ENCODE results near the gene ADAMTS3. TPM values are rescaled to one million over a fixed set of nuclear protein-coding genes. Genes with fewer than 3 reads are reported as not detected.
A peak's percentile ranks its signal among the peaks of the same experiment; 100 is the strongest.

ADAMTS3 gene
- total and polyA plus RNA-seq, 3 donors from 2014 or later: 3.9 to 6.8 (median 5.3) TPM

DNA sequence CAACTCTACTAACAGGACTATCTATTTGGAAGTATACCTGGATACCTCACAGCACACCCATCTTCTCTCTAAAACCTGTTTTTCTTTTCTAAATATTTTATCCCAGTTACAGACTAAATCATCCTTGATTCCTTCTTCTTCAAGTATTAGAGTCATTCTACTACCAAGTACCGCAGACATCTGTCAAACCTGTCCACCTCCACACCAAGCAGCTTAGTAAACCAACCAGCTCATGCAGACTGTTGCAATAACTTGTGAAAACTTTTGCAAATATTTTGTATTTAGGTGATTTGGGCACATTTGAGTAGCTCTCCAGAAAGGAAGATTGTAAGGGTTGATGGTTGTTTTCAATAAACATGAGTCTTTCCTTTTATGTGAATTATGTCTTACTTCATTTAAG lies 238.6 kb downstream of the ADAMTS3 start:
- H3K27me3 ChIP-seq: no peaks in the 10 kb centered on the region
- intact Hi-C loops (cut with DNase I; ENCODE audit: low total_unique reads): no loop called here
- whole genome bisulfite sequencing, 2 donors: 97 to 100% methylated on average over 1 of the region's 1 CpG

DNA sequence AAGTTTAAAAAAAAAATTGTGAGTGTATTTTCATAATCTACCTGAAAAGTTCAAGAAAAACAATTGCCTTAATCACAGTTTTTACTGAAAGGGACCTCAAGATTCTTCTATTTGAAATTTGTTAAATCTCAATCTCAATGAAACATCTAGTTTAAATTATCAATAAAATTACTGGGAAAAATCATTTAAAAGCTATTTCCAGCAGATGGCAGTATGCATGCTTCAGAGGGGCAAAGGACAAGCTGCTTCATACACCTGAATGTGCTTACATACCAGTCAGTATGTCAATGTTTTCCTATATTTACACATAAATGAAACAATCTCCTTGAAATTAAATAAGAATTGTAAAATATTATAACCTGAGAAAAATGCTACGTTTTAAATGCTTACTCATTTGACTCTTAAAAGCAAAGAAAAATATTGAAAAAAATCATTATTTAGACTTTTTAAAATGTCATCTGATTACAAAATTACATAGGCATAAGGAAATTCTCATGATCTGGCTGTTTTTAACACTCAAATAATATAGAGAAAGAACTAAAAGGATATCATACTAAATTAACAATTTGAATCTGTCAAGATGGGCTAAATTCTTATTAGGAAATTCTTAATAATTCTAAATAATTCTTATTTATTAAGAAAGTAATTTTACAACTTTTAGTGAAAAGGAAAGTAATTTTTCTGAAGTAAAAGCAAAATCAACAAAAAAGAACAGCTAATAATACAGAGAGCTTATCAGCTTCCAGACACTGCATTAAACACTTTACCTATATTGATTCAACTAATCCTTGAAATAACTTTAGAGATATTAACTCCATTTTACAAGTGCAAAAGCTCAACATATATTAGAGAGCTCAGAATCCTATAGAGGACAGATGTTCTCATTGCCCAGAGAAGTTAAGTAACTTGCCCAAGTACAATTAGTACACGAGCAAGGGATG lies 242.1 kb downstream of the ADAMTS3 start:
- Histone ChIP-seq H3K4me3 (no peak overlapping the region), H3K27me3 (no peaks in the 10 kb centered on the region), H3K9me3 (no peaks in the 10 kb centered on the region), H3K27ac (no peak overlapping the region), H3K36me3 (ENCODE audit: low read depth, missing control alignments) (no peaks in the 10 kb centered on the region), H3K4me1 (no peaks in the 10 kb centered on the region)
- TF ChIP-seq, protein P1, sequence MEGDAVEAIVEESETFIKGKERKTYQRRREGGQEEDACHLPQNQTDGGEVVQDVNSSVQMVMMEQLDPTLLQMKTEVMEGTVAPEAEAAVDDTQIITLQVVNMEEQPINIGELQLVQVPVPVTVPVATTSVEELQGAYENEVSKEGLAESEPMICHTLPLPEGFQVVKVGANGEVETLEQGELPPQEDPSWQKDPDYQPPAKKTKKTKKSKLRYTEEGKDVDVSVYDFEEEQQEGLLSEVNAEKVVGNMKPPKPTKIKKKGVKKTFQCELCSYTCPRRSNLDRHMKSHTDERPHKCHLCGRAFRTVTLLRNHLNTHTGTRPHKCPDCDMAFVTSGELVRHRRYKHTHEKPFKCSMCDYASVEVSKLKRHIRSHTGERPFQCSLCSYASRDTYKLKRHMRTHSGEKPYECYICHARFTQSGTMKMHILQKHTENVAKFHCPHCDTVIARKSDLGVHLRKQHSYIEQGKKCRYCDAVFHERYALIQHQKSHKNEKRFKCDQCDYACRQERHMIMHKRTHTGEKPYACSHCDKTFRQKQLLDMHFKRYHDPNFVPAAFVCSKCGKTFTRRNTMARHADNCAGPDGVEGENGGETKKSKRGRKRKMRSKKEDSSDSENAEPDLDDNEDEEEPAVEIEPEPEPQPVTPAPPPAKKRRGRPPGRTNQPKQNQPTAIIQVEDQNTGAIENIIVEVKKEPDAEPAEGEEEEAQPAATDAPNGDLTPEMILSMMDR (IDR thresholded peaks at IDR 0.05): peak in 2 of 3 experiments; percentile 45 to 58
- TF ChIP-seq POLR2A (IDR thresholded peaks at IDR 0.05): no peak
- intact Hi-C loops (cut with DNase I; ENCODE audit: low total_unique reads): no loop called here
- 58 to 63% methylated on average over 2 of the region's 2 CpGs for WGBS, 2 donors
- no peak for DNase-seq

More for the DNA sequence above, 238.6 kb downstream of the ADAMTS3 start:
- DNase-seq: no peak
- TF ChIP-seq, protein P1 (IDR thresholded peaks at IDR 0.05): no peak
- Histone ChIP-seq H3K36me3 (ENCODE audit: low read depth, missing control alignments) (no peaks in the 10 kb centered on the region), H3K27ac (no peak overlapping the region), H3K9me3 (no peaks in the 10 kb centered on the region), H3K4me3 (no peak overlapping the region), H3K4me1 (no peaks in the 10 kb centered on the region)

DNA sequence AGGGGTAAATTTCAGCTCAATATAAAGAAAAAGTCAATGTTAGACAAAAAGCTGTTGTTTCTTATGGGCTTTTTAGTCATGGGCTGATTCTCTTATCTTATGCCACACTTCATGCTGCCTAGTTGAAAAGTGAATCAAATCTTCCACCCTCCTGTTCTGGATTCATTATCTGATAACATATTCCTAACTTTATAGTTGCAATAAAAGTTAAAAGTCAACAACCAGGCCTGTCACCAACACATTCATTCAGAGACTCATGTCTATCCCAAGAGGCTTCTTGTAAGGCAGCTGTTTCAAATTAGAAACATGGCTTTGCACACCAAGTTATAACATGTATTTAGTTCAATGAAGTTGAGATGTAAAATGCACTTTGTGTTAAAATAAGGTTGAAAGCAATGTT lies 243.8 kb downstream of the ADAMTS3 start:
- no peaks in the 10 kb centered on the region for H3K4me1 ChIP-seq
- no peak overlapping the region for H3K4me3 ChIP-seq
- DNase-seq: no peak
- H3K9me3 ChIP-seq: no peaks in the 10 kb centered on the region
- H3K27ac ChIP-seq: no peak overlapping the region
- H3K27me3 ChIP-seq: no peaks in the 10 kb centered on the region
- H3K36me3 ChIP-seq (ENCODE audit: low read depth, missing control alignments): no peaks in the 10 kb centered on the region
- intact Hi-C loops (cut with DNase I; ENCODE audit: low total_unique reads): no loop called here
- TF ChIP-seq, protein P1 (IDR thresholded peaks at IDR 0.05): no peak
- TF ChIP-seq POLR2A (IDR thresholded peaks at IDR 0.05): no peak

DNA sequence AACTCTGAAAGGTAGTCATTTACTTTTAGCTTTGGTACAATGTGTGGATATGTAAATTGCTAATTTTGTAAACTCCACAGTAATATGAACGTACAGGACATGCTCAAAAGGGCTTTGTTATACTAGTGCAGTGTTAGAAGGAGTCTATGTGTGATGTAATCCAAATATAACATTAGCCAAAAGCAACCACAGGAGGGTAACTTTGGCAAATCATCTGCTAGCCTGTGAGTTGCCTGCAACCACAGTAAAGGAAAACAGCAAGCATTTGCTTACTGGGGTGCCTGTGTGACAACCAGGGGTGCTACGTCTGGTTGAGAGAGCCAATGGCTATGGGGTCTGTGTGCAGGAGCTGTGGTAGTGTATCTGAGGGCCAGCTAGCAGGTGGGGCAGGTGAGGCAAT lies 245.8 kb downstream of the ADAMTS3 start:
- 76 to 86% methylated on average over 2 of the region's 2 CpGs for WGBS, 2 donors
- no peak overlapping the region for H3K27ac ChIP-seq
- no peak overlapping the region for H3K4me3 ChIP-seq
- DNase-seq: no peak
- TF ChIP-seq, protein P1 (IDR thresholded peaks at IDR 0.05): no peak
- TF ChIP-seq POLR2A (IDR thresholded peaks at IDR 0.05): no peak
- no peaks in the 10 kb centered on the region for H3K4me1 ChIP-seq
- H3K27me3 ChIP-seq: no peaks in the 10 kb centered on the region
- intact Hi-C loops (cut with DNase I; ENCODE audit: low total_unique reads): no loop called here
- no peaks in the 10 kb centered on the region for H3K36me3 ChIP-seq (ENCODE audit: low read depth, missing control alignments)
- no peaks in the 10 kb centered on the region for H3K9me3 ChIP-seq
